DND-41 (cell line): ENCODE measurements around the gene SCCPDH.

Source experiments
- ATAC-seq: fragments of 200-7000 bp; cut with Tn5 transposase; 3 replicates; pipeline ENCODE4 v1.9.1; 2021; ENCODE audit warnings: low read depth; ENCODE audit not compliant: insufficient read depth
- DNase-seq: peaks from one replicate; pipeline ENCODE4 v3.0.0-alpha.2; 2020
- H2AFZ ChIP-seq: 2 replicates; pipeline ENCODE4 v1.6.0; 2012; ENCODE audit warnings: low read depth, low read length
- H3K27ac ChIP-seq: 2 replicates; pipeline ENCODE4 v1.5.1; 2012; ENCODE audit warnings: low read length, inconsistent platforms
- H3K27me3 ChIP-seq: fragments of 200-600 bp; sonication (generic); 2 replicates; pipeline ENCODE4 v1.6.0; 2012; ENCODE audit warnings: low read length, mild to moderate bottlenecking, inconsistent platforms; ENCODE audit not compliant: insufficient read depth, poor library complexity
- H3K36me3 ChIP-seq: 2 replicates; pipeline ENCODE4 v1.5.1; 2012; ENCODE audit warnings: low read length, inconsistent platforms; ENCODE audit not compliant: insufficient read depth
- H3K4me1 ChIP-seq: 2 replicates; pipeline ENCODE4 v1.5.1; 2012; ENCODE audit warnings: mild to moderate bottlenecking, low read length; ENCODE audit not compliant: insufficient read depth
- H3K4me2 ChIP-seq: 2 replicates; pipeline ENCODE4 v1.6.0; 2012; ENCODE audit warnings: mild to moderate bottlenecking, moderate library complexity, low read length, inconsistent platforms; ENCODE audit not compliant: insufficient read depth
- H3K4me3 ChIP-seq, 2 experiments: fragments of 200-600 bp in 1 of 2; shearing (Covaris generic) in 1 of 2; 2 replicates each; pipeline ENCODE4 v1.5.1; 2012 to 2016; ENCODE audit warnings: inconsistent platforms in 2 of 2, low read length in 2 of 2, mild to moderate bottlenecking in 2 of 2, low read depth in 1 of 2, moderate library complexity in 1 of 2
- H3K79me2 ChIP-seq: 2 replicates; pipeline ENCODE4 v1.6.0; 2012; ENCODE audit warnings: low read length, inconsistent platforms; ENCODE audit not compliant: insufficient read depth
- H3K9ac ChIP-seq: 2 replicates; pipeline ENCODE4 v1.6.0; 2012; ENCODE audit warnings: low read depth, mild to moderate bottlenecking, inconsistent platforms, low read length, moderate library complexity
- H3K9me3 ChIP-seq: 2 replicates; pipeline ENCODE4 v1.5.1; 2012; ENCODE audit warnings: low read length, moderate library complexity, mild to moderate bottlenecking, inconsistent platforms; ENCODE audit not compliant: insufficient read depth, severe bottlenecking
- H4K20me1 ChIP-seq: 2 replicates; pipeline ENCODE4 v1.6.0; 2012; ENCODE audit warnings: low read length; ENCODE audit not compliant: insufficient read depth
- EZH2 ChIP-seq: IDR thresholded peaks from 3 replicates; pipeline ENCODE4 v1.6.1; 2012; ENCODE audit warnings: borderline replicate concordance, low read depth, mild to moderate bottlenecking, moderate library complexity, low read length, inconsistent platforms; ENCODE audit not compliant: severe bottlenecking
- TF ChIP-seq, protein P1 (sequence below): IDR thresholded peaks from 2 replicates; pipeline ENCODE4 v1.5.1; 2012; ENCODE audit warnings: borderline replicate concordance, low read length, moderate library complexity, mild to moderate bottlenecking; ENCODE audit not compliant: poor library complexity, severe bottlenecking; ENCODE audit errors: extremely low read depth

The SCCPDH gene

DNA sequence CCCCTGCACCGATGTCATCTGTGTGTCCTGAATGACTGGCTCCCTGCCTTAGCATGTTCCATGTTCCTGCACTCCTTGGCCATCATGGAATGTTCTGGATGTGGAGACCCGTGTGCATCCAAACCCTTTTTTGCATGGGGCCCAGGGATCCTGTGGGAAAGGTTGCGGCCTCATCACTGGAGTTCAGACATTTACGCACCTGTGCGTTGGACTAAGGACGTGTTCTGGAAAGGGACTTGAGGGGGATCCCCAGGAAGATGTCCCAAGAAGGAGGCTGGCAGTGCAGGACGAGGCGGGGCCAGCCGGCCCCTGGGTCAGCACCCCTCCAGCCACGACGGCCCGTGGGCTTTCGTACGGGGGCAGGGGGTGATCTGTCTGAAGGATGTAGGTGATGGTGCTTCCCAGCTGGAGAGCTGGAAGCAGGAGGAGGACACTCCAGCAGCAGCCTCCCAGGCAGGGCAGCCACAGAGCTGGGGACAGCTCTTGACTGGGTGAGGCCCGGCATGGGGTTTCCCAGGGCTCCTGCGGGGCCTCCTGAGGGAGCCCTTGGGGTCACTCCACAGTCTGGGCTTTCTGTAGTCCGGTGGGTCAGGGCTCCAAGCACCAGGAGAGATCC is 67.2 kb downstream of the SCCPDH start:
- Histone ChIP-seq H3K9me3 (no peaks in the 10 kb centered on the region), H2AFZ (no peak overlapping the region), H4K20me1 (no peaks in the 10 kb centered on the region), H3K9ac (no peak overlapping the region), H3K27me3 (no peaks in the 10 kb centered on the region), H3K79me2 (no peaks in the 10 kb centered on the region), H3K4me2 (no peak overlapping the region), H3K4me3 (no peak overlapping the region), H3K27ac (no peak overlapping the region), H3K36me3 (no peaks in the 10 kb centered on the region), H3K4me1 (no peaks in the 10 kb centered on the region)
- ATAC-seq (no peak), DNase-seq (no peak)
- TF ChIP-seq EZH2 = no peak
- TF ChIP-seq, protein P1, sequence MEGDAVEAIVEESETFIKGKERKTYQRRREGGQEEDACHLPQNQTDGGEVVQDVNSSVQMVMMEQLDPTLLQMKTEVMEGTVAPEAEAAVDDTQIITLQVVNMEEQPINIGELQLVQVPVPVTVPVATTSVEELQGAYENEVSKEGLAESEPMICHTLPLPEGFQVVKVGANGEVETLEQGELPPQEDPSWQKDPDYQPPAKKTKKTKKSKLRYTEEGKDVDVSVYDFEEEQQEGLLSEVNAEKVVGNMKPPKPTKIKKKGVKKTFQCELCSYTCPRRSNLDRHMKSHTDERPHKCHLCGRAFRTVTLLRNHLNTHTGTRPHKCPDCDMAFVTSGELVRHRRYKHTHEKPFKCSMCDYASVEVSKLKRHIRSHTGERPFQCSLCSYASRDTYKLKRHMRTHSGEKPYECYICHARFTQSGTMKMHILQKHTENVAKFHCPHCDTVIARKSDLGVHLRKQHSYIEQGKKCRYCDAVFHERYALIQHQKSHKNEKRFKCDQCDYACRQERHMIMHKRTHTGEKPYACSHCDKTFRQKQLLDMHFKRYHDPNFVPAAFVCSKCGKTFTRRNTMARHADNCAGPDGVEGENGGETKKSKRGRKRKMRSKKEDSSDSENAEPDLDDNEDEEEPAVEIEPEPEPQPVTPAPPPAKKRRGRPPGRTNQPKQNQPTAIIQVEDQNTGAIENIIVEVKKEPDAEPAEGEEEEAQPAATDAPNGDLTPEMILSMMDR = no peak

DNA sequence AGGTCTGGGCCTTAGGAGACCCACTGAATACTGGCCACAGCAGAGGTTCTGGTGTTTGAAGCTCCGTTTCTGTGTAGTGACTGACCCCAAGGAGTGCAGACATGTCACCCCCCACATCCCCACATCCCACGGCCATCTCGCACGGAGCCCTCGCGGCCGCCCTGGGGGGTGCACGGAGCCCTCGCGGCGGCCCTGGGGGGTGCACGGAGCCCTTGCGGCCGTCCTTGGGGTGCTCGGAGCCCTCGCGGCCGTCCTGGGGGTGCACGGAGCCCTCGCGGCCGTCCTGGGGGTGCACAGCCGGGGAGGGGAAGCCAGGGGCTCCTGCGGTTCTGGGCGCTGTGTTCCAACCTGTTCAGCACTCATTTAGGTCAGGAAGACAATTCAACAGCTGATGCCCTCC is 68.4 kb downstream of the SCCPDH start:
- no peak overlapping the region for H3K4me3 ChIP-seq
- no peak overlapping the region for H3K9ac ChIP-seq
- H3K27me3 ChIP-seq = no peaks in the 10 kb centered on the region
- no peaks in the 10 kb centered on the region for H4K20me1 ChIP-seq
- ATAC-seq (no peak), DNase-seq (no peak)
- no peak overlapping the region for H3K4me2 ChIP-seq
- TF ChIP-seq, protein P1 = no peak
- no peak for TF ChIP-seq EZH2
- no peak overlapping the region for H3K27ac ChIP-seq
- no peaks in the 10 kb centered on the region for H3K79me2 ChIP-seq
- no peak overlapping the region for H2AFZ ChIP-seq
- no peaks in the 10 kb centered on the region for H3K9me3 ChIP-seq
- no peaks in the 10 kb centered on the region for H3K36me3 ChIP-seq
- H3K4me1 ChIP-seq = no peaks in the 10 kb centered on the region

DNA sequence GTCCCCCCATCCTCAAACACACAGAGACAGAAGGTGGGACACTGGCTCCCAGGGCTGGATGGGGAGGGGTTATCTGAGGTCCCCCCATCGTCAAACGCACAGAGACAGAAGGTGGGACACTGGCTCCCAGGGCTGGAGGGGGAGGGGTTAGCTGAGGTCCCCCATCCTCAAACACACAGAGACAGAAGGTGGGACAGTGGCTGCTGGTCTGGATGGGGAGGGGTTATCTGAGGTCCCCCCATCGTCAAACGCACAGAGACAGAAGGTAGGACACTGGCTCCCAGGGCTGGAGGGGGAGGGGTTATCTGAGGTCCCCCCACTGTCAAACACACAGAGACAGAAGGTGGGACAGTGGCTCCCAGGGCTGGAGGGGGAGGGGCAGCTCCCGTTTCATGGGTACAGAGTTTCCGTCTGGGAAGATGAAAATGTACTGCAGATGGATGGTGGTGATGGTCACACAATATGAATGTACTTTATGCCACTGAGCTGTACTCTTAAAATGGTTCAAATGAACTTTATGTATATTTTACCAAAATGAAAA is 69.2 kb downstream of the SCCPDH start:
- Histone ChIP-seq H3K27ac (no peak overlapping the region), H3K27me3 (no peaks in the 10 kb centered on the region), H3K9me3 (no peaks in the 10 kb centered on the region), H3K4me1 (no peaks in the 10 kb centered on the region), H3K4me3 (no peak overlapping the region), H3K4me2 (no peak overlapping the region), H3K9ac (no peak overlapping the region), H3K79me2 (no peaks in the 10 kb centered on the region), H2AFZ (no peak overlapping the region), H4K20me1 (no peaks in the 10 kb centered on the region), H3K36me3 (no peaks in the 10 kb centered on the region)
- ATAC-seq = no peak
- no peak for DNase-seq
- TF ChIP-seq EZH2 = no peak

DNA sequence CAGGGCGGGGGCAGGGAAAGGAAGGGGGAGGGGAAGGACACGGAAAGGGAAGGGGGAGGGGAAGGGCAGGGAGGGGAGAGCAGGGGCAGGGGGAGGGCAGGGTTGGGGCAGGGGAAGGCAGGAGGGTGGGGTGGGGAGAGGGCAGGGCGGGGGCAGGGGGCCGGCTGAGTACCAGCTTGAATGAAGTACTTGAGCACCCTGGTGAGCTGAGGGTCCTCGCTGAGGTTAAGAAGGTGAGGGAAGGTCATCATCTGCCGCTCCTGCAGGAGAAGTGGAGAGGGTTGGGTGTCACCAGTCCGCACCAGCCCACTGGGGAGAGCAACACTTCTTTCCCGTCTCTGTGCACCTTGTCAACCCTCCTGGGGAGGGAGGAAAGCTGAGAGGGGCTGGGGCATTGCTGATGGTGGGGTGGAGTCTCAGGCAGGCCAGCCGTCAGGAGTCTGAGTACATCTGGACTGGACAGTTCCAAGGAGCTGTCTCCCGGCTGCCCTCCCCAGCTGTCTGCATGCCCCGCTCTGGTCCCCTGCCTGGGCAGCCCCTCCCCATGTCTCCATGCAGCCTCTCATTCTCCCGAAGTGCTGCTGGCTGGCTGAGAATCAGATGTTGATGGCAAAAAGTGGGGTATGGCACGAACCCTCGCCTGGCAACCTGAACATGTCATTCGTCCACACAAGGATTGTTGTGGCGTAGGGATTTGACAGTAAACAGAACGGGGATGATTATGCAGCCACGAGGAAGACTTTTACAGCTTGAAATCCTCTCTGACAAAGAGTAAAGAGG is 70.0 kb downstream of the SCCPDH start:
- Histone ChIP-seq H2AFZ (no peak overlapping the region), H3K36me3 (no peaks in the 10 kb centered on the region), H3K4me3 (no peak overlapping the region), H4K20me1 (no peaks in the 10 kb centered on the region), H3K9me3 (no peaks in the 10 kb centered on the region), H3K9ac (no peak overlapping the region), H3K4me1 (no peaks in the 10 kb centered on the region), H3K27ac (no peak overlapping the region), H3K79me2 (no peaks in the 10 kb centered on the region), H3K27me3 (no peaks in the 10 kb centered on the region), H3K4me2 (no peak overlapping the region)
- DNase-seq = no peak
- no peak for TF ChIP-seq EZH2
- TF ChIP-seq, protein P1 = no peak
- ATAC-seq = no peak
